GM21381 (cell line): ENCODE data around the gene COX5A.
"Not testable (repeated sequence)": the region's sequence is repeated elsewhere in the genome, so short reads cannot be mapped to it uniquely, and the experiment has no call there.

Experiments used
- ATAC-seq: cut with Tn5 transposase; IDR thresholded peaks from one replicate; pipeline ENCODE4 v1.9.1; 2021; ENCODE audit warnings: mild to moderate bottlenecking, moderate library complexity; ENCODE audit not compliant: unreplicated experiment

COX5A gene

DNA sequence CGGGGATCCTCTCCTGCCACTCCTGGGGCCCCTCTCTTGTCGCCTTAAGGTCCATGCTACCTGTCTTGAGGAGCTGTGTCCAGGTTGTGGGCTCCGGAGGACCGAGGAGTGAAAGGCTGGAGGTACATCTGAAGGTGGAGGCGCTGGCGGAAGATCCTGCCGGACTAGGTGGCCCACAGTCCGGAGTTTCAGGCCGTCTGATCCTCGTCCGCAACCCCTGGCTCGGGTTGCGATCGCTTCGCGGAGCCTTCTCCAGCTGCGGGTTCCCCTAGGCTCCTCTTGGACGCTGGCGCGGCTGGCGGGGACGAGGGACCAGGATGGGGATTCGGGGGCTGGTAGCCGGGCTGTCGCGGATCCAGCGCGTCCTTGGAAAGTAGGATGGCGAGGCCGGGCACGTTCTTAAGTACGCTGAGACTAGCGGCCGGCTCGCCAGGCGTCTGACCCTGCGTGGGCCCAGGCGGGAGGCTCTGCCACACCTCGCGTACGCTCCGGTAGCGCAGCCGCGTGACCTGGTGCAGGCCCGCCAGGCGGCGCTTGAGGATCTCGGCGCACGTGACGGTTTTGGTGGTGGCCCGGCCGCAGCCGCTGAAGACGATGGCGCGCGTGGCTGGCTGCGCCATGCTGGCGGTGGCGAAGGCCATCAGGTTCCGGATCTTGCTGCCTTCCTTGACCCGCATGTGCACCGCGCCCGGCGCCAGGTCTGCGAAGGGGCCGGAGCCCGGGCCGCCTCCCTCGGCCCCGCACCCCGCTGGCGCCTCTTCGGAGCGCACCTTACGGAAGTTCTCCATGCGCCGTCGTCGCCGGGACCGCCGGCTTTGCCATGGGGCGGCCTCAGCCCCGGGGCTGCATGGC lies 18.1 kb upstream of the COX5A start:
- peak; percentile 43 for ATAC-seq

DNA sequence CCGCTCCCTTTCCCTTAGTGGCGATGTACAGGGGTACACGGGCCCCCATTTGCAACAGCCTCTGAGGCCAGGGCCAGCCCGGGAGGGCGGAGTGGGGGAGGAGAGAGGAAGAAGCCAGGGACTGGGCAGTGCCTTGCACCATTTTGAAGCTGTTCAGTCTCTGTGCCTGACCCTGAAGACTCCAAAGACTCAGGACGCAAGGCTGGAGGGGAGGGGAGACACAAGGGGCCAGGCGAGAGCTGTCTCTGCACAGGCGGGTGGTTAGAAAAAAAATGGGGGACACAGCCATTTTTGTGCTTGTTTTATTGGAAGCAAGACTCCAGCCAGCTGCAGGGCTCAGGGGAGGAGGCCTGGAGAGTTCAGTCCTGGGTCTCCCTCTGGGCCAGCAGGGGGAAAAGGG lies 17.1 kb upstream of the COX5A start:
- no peak for ATAC-seq

DNA sequence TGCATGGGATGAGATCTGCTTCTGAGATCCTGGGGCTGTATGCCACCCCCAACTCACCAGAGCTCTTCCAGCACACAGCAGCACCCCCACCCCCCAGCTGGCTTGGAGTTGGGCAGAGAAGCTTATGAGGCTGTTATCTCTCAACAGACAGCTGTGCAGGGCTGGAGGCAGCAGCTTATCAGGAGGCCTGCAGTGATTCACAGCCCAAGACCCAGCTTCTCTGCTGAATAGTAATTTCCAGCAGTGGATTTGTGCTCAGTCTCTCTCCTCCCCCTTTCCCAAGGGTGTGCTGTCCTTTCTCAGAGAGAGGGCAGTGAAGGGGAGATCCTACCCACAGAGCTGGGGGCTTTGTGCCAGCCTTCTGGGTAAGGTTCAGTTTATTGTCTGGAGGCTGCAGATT lies 16.6 kb upstream of the COX5A start:
- no peak for ATAC-seq

GRCh38 chr15:74951006-74951405 lies 13.1 kb upstream of the COX5A start:
- ATAC-seq = no peak

- no peak for ATAC-seq
These were observed 12.4 kb upstream of the COX5A start for GRCh38 chr15:74950078-74950908.

DNA sequence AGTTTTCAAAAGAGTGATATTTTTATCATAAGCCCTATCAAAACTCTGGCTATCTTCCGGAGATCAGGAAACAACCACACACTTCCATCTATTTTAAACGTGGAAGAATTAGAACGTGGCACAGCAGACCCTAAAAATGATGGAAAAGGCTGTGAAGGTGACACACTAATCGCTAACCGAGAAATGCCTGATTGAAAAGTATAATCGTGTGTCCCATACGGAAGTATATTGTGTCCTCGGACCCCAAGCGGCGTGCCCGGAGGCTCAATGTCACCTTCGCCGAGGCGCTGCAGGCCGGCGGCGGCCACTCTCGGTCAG lies 642 bp downstream of the COX5A start:
- no peak for ATAC-seq

DNA sequence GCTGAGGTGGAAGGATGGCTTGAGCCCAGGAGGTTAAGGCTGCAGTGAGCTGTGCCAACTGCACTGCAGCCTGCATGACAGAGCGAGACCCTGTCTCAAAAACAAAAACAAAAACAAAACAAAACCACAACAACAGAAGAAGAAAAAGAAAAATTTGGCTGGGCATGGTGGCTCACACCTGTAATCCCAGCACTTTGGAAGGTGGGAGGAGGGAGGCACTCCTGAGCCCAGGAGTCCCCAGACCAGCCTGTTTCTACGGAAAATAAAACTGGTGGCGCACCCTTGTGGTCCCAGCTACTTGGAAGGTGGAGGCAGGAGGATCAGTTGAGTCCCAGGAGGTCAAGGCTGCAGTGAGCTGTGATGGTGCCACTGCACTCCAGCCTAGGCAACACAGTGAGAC lies 2.7 kb downstream of the COX5A start:
- ATAC-seq = not testable (repeated sequence)

- ATAC-seq = no peak
These were observed 4.3 kb downstream of the COX5A start for GRCh38 chr15:74933573-74933972.

- no peak for ATAC-seq
These were observed 9.1 kb downstream of the COX5A start for GRCh38 chr15:74928771-74929198.

- no peak for ATAC-seq
These were observed 13.3 kb downstream of the COX5A start for GRCh38 chr15:74924525-74924924.

- no peak for ATAC-seq
These were observed 17.4 kb downstream of the COX5A start for GRCh38 chr15:74920456-74920855.

DNA sequence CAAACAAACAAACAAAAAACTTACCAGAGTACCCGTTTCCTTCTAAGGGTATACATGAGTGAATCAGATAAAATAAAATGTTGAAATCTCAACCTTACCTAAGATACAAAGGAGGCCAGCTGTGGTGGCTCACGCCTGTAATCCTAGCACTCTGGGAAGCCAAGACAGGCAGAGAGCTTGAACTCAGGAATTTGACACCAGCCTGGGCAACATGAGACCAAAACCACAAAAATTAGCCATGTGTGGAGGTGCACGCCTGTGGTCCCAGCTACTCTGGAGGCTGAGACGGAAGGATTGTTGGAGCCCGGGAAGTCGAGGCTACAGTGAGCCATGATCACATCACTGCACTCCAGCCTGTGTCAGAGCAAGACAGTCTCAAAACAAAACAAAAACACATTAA lies 20.2 kb downstream of the COX5A start:
- ATAC-seq = no peak

DNA sequence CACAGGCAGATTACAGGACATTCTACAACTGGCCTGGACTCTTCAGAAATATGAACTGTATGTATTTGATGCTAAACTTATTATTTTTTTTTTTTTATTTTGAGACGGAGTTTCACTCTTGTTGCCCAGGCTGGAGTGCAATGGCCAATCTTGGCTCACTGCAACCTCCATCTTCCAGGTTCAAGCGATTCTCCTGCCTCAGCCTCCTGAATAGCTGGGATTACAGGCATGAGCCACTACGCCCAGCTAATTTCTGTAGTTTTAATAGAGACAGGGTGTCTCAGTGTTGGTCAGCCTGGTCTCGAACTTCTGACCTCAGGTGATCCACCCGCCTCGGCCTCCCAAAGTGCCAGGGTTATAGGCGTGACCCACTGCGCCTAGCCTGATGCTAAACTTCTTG lies 24.1 kb downstream of the COX5A start:
- not testable (repeated sequence) for ATAC-seq

- ATAC-seq = no peak
These were observed 24.8 kb downstream of the COX5A start for GRCh38 chr15:74913041-74913440.

DNA sequence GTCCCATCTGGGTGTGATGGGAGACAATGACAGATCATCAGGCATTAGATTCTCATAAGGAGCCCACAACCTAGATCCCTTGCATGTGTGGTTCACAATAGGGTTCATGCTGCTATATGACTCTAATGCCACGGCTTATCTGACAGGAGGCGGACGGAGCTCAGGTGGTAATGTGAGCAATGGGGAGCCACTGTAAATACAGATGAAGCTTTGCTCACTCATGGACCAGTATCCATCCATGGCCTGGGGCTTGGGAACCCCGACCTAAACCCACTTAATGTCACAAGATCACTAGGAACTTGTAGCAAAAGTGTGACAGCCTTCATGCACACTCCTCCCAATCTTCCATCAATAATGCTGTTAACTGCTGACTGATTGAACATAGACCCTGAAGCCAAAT lies 29.2 kb downstream of the COX5A start:
- no peak for ATAC-seq

- no peak for ATAC-seq
These were observed 30.6 kb downstream of the COX5A start for GRCh38 chr15:74907163-74907870.

GRCh38 chr15:74906450-74907162 lies 31.3 kb downstream of the COX5A start, which contains the start of gene FAM219B:
Gene FAM219B (minus strand): TSS chr15:74906851. CDS start chr15:74906800, 51 bp downstream.
- ATAC-seq = peak; percentile 84

- peak; percentile 19 for ATAC-seq
These were observed 31.8 kb downstream of the COX5A start for GRCh38 chr15:74906067-74906449.

DNA sequence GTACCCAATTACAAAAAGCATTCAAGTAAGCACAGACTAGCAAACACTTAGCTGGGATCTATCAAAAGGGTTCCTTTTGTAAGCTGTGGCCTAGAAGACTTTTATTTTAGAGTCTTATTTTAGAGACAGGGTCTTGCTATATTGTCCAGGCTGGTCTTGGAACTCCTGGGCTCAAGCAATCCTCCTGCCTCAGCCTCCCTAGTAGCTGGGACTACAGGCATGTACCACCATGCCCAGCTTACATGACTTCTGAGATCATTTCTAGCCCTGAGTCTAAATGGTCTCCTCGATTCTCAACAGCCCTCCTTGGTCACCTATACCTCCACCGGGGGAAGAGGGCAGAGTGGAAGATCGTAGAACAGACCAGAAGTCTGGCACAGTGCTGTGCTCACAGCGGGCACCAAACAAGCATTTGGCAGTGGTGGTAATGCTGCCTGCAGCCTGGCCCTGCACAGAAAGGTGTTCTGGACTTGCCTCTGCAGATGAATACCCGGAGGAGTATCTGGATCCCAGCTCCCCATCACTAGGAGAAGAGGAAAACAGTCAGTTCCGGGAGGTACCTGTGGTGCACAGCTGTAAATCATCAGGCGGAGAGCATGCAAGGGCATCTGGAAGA lies 33.6 kb downstream of the COX5A start:
- ATAC-seq = no peak

DNA sequence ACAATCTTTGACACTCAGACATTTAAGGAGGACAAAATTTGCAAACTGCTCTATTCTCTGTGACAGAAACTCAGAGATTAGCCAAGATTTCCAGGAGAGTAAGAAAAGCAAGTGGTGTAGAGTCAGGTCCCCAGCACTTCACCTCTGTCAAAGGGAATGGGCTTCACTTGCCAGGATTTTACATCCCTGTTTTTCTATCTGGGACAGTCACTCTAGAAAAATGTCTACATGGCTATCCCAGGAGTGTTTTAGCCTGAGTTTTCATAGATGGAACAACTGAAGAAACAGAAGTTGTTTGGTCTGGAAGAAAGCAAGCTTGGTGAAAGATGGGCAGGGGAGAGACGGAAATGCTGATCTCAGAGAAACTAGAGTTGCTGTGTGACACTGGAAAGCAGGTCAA lies 34.2 kb downstream of the COX5A start:
- ATAC-seq = no peak
